Umbilical cord (tissue), 2 donors: Measurements from ENCODE around the gene SLC5A10. TPM values are rescaled to one million over a fixed set of nuclear protein-coding genes. Genes with fewer than 3 reads are reported as not detected.
A peak's percentile ranks its signal among the peaks of the same experiment; 100 is the strongest.
"Not testable (repeated sequence)": the region's sequence is repeated elsewhere in the genome, so short reads cannot be mapped to it uniquely, and the experiment has no call there.

Experiments used
- DNase-seq: peaks from one replicate; pipeline ENCODE4 v3.0.0-alpha.2; 2015; ENCODE audit warnings: low spot score
- total RNA-seq: library from RNA; depleted of rRNA; stranded (reverse); fragments of >200 nt; gene quantifications from one replicate; pipeline ENCODE4 v1.2.3, GENCODE V29; 2014; ENCODE audit warnings: low replicate concordance; ENCODE audit not compliant: insufficient read depth

The SLC5A10 gene
- total RNA-seq, 1 donor from 2014 or later, result 0.48 TPM

GRCh38 chr17:19017804-19018599 lies 66.0 kb downstream of the SLC5A10 start:
- DNase-seq, result no peak

GRCh38 chr17:19018600-19018950 lies 66.6 kb downstream of the SLC5A10 start:
- DNase-seq, result no peak

GRCh38 chr17:19019041-19019941 lies 67.3 kb downstream of the SLC5A10 start:
- DNase-seq, result no peak

DNA sequence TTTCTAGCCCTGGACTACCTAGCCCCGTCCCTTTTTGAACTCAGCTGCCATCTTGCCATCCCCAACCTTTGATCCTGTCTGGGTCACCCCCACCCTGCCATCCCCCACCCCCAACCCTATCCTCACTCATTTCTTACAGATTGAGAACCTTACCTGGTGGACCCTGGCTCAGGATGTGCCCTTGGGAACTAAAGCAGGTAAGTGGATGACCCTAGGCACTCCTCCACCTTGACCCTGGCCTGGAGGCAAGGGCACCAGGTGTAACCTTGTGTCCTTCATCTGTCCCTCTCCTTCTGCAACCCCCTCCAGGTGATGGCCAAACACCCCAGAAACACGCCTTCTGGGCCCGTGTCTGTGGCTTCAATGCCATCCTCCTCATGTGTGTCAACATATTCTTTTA lies 68.1 kb downstream of the SLC5A10 start:
- no peak for DNase-seq

- not testable (repeated sequence) for DNase-seq
These were observed 69.2 kb downstream of the SLC5A10 start for GRCh38 chr17:19021011-19021621.

- no peak for DNase-seq
These were observed 69.7 kb downstream of the SLC5A10 start for GRCh38 chr17:19021622-19022083.

DNA sequence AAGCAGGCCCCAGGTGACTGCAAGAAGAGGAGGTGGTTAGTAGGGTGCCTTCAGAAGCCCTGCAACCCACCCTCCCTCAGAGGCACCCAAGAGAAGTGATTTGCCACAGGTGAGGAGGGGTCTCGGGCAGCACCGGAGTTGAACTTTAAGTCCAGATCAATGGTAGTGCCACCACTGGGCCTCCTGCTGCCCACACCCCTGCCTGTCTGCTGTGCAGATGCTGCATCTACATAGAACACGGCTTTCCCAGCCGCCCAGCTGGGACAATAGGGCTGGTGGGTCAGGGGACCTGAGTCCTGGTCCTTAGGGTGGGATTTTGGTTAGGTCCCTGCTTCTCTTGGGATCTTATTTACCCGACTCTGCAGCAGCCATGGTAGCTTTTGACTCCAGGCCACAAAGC lies 70.2 kb downstream of the SLC5A10 start:
- DNase-seq, result no peak

DNA sequence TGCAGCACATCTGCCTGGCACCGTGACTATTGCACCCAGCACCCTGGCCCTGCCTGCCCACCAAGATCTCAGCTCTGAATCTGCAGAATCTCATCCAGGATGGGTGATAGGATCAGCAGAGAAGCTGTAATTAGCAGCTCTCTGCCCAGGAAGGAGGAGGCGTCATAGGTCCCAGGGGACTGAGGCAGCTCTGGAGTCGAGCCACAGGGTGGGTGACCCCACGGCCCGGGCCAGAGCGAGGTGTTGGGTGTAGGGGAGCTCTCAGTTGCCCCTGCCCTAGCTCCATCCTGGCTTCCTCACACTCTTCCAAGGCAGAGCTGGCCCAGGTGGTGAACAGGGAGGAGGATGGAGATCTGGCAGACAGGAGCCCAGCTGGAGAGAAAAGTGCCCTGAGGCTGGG lies 70.8 kb downstream of the SLC5A10 start:
- no peak for DNase-seq

DNA sequence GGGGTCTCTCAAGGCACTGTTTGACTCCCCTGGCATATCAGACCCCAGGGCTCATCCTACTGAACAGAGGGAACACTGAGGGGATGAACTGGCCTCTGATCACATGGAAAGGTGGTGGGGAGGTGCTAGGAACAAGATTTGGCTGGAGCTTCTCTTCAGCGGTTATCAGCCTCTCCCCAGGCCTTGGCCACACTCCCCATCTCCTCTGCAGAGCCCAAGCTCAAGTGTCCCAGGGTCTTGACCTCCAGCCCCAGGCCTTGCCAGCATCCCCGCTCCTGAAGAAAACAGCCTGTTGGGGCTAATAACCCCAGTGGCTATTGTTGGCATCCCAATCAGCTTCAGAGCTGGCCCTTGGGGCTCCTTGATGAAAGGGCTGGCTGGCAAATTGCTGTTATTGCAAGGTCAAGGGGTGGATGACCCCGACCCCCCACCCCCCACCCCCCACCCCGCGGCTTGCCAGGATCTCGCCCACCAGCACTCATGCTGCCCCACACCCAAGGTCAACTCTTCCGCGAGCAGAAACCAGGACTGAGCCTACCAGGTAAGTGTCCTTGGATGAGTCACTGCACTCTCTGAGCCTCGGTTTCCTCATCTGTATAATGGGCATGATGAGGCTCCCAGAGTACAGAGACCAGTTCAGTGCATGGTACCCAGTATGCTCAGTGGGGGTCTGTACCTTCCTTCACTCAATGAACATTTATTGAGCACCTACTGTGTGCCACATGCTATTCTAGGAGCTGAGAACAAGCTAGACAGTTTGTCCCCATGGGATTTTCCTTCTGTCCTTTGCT lies 71.4 kb downstream of the SLC5A10 start:
- DNase-seq, result no peak

GRCh38 chr17:19024101-19025078 lies 72.4 kb downstream of the SLC5A10 start:
- peak; percentile 37 for DNase-seq

GRCh38 chr17:19028671-19029070 lies 76.7 kb downstream of the SLC5A10 start:
- not testable (repeated sequence) for DNase-seq

GRCh38 chr17:19029740-19030139 lies 77.8 kb downstream of the SLC5A10 start:
- not testable (repeated sequence) for DNase-seq

- not testable (repeated sequence) for DNase-seq
These were observed 78.9 kb downstream of the SLC5A10 start for GRCh38 chr17:19030771-19031449.

DNA sequence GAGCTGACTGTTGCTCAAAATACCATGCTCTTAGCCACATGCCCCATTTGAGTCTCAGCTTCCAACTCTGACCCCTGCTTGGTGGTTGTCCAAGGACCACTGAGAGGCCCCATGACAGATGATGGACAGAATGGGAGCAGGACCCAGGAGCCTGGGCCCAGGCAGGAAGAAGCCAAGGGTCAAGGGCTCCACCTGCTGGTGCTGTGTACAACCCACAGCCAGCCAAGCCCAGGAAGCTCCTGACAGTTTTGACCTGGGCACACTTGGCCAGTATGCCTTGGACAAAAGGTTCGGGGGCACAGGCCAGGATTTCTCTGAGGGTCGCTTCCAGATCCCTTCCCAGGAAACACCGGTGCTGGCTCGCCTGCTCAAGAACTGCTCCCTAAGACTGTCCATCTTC lies 79.8 kb downstream of the SLC5A10 start:
- not testable (repeated sequence) for DNase-seq

GRCh38 chr17:19032377-19032988 lies 80.5 kb downstream of the SLC5A10 start:
- DNase-seq, result not testable (repeated sequence)

GRCh38 chr17:19036186-19036585 lies 84.2 kb downstream of the SLC5A10 start:
- DNase-seq, result not testable (repeated sequence)

DNA sequence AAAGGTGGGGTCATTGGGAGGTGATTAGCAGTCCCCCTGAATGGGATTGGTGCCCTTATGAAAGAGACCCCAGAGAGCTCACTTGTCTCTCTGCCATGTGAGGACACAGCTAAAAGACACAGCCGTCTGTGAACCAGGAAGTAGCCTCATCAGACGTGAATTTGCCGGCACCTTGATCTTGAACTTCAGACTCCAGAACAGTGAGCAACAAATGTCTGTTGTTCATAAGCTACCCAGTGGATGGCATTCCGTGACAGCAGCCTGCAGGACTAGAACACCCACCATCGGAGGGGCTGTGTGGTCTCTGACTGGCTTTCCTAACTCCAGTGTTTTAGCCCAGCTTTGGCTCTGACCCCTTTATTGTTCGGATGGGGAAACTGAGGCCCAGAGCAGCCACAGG lies 85.6 kb downstream of the SLC5A10 start:
- not testable (repeated sequence) for DNase-seq

- DNase-seq, result not testable (repeated sequence)
These were observed 86.0 kb downstream of the SLC5A10 start for GRCh38 chr17:19038007-19038406.

DNA sequence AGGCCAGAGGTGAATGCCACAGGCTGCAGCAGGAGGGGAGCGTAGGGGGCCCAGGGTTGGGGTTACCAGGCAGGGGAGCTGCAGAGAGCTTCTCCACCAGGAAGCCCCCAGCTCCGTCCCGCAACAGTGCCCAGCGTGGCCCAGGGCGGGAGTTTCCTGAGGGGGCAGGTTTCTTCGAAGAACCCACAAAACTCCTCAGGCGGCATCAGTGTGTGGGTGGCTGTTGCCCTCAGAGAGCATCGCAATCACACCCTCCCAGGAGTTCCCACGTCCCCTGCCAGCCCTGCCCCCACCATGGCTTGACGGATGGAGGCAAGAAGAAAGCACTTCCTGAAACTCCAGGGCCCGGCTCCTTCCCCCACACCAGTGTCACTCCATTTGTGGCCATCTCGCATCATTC lies 86.8 kb downstream of the SLC5A10 start:
- not testable (repeated sequence) for DNase-seq
